Peyer's patch (tissue), 4 donors: Measurements from ENCODE around the gene R3HDM4. TPM values are rescaled to one million over a fixed set of nuclear protein-coding genes. Genes with fewer than 3 reads are reported as not detected.

Experiments
- DNase-seq, 3 donors: peaks; one replicate each; pipeline ENCODE4 v3.0.0-alpha.2; 2017 to 2019
- H3K27ac ChIP-seq, 4 donors: fragments of 200-600 bp; sonication (generic); one replicate each; pipeline ENCODE4 v1.5.1; 2016 to 2019
- H3K27me3 ChIP-seq, 2 donors: fragments of 200-600 bp; sonication (generic); one replicate each; pipeline ENCODE4 v1.5.1; 2019
- H3K36me3 ChIP-seq, 3 donors: fragments of 200-600 bp; sonication (generic); one replicate each; pipeline ENCODE4 v1.5.1; 2016 to 2019
- H3K4me1 ChIP-seq, 4 donors: fragments of 200-600 bp; sonication (generic); one replicate each; pipeline ENCODE4 v1.5.1; 2016 to 2019
- H3K4me3 ChIP-seq, 4 donors: fragments of 200-600 bp; sonication (generic); 1 replicate in 3 of 4; 2 replicates in 1 of 4; pipeline ENCODE4 v1.5.1; 2016 to 2019; ENCODE audit warnings: mild to moderate bottlenecking in 1 of 4
- H3K9me3 ChIP-seq, 4 donors: fragments of 200-600 bp; sonication (generic); one replicate each; pipeline ENCODE4 v1.5.1; 2016 to 2019; ENCODE audit warnings: mild to moderate bottlenecking in 1 of 4
- CTCF ChIP-seq, 6 experiments: fragments of 450-650 bp in 4 of 6; fragments of 200-600 bp in 2 of 6; sonication (generic) in 1 of 6; IDR thresholded peaks; one replicate each; pipeline ENCODE4 v1.5.1; 2017 to 2019; ENCODE audit warnings: antibody characterized with exemption in 6 of 6, mild to moderate bottlenecking in 3 of 6, moderate library complexity in 1 of 6
- POLR2A ChIP-seq, 2 donors: fragments of 450-650 bp; IDR thresholded peaks; one replicate each; pipeline ENCODE4 v1.5.1; 2017; ENCODE audit warnings: antibody characterized with exemption in 2 of 2, mild to moderate bottlenecking in 2 of 2, moderate library complexity in 2 of 2
- total RNA-seq, 4 donors: library from RNA; depleted of rRNA; stranded (reverse); fragments of >200 nt; gene quantifications; one replicate each; pipeline ENCODE4 v1.1.0, GENCODE V29; 2016

R3HDM4 gene
- total RNA-seq, 4 donors from 2014 or later, result 20.8 to 43.5 (median 34.8) TPM

- peaks cover 8 to 26% (median 17%) of the 10 kb centered on the region in 4 donors for H3K4me1 ChIP-seq
- H3K4me3 ChIP-seq, result no peak overlapping the region
- H3K27me3 ChIP-seq, result no peaks in the 10 kb centered on the region
- no peaks in the 10 kb centered on the region for H3K9me3 ChIP-seq
- no peaks in the 10 kb centered on the region for H3K36me3 ChIP-seq
- H3K27ac ChIP-seq, result no peak overlapping the region
- TF ChIP-seq POLR2A (IDR thresholded peaks at IDR 0.05), result no peak
- no peak for TF ChIP-seq CTCF (IDR thresholded peaks at IDR 0.05)
- peak in 1 of 3 donors; percentile 47 for DNase-seq
Observed at GRCh38 chr19:948842-949496, 36.0 kb upstream of the R3HDM4 start.

GRCh38 chr19:947707-948539 lies 34.9 kb upstream of the R3HDM4 start:
- Histone ChIP-seq H3K9me3 (no peaks in the 10 kb centered on the region), H3K4me3 (peak overlapping the region in 1 of 4 donors; percentile 22), H3K27me3 (no peaks in the 10 kb centered on the region), H3K4me1 (peaks cover 8 to 18% (median 13%) of the 10 kb centered on the region in 4 donors), H3K27ac (peak overlapping the region in 3 of 4 donors; percentile 35 to 74 (median 69)), H3K36me3 (no peaks in the 10 kb centered on the region)
- DNase-seq, result peak in 2 of 3 donors; percentile 92 to 94
- TF ChIP-seq CTCF (IDR thresholded peaks at IDR 0.05) (no peak), POLR2A (IDR thresholded peaks at IDR 0.05) (no peak)

GRCh38 chr19:947090-947706 lies 34.2 kb upstream of the R3HDM4 start:
- Histone ChIP-seq H3K9me3 (no peaks in the 10 kb centered on the region), H3K27ac (peak overlapping the region in 3 of 4 donors; percentile 35 to 74 (median 69)), H3K4me3 (peak overlapping the region in 1 of 4 donors; percentile 18), H3K27me3 (no peaks in the 10 kb centered on the region), H3K36me3 (no peaks in the 10 kb centered on the region), H3K4me1 (peaks cover 3 to 14% (median 7%) of the 10 kb centered on the region in 4 donors)
- TF ChIP-seq CTCF (IDR thresholded peaks at IDR 0.05) (no peak), POLR2A (IDR thresholded peaks at IDR 0.05) (no peak)
- DNase-seq, result peak in 2 of 3 donors; percentile 52 to 55

GRCh38 chr19:945401-946252 lies 32.6 kb upstream of the R3HDM4 start:
- H3K4me1 ChIP-seq, result peaks cover 9 to 30% (median 13%) of the 10 kb centered on the region in 4 donors
- no peaks in the 10 kb centered on the region for H3K27me3 ChIP-seq
- H3K27ac ChIP-seq, result no peak overlapping the region
- TF ChIP-seq CTCF (IDR thresholded peaks at IDR 0.05) (no peak), POLR2A (IDR thresholded peaks at IDR 0.05) (no peak)
- no peaks in the 10 kb centered on the region for H3K9me3 ChIP-seq
- H3K36me3 ChIP-seq, result no peaks in the 10 kb centered on the region
- H3K4me3 ChIP-seq, result no peak overlapping the region
- DNase-seq, result no peak
